Subcutaneous adipose tissue (tissue), 4 donors: ENCODE results near the gene MAP1B. TPM values are rescaled to one million over a fixed set of nuclear protein-coding genes. Genes with fewer than 3 reads are reported as not detected.

Source experiments
- total RNA-seq, 4 donors: library from RNA; depleted of rRNA; stranded (reverse); fragments of >200 nt; gene quantifications; one replicate each; pipeline ENCODE4 v1.1.0, GENCODE V29; 2016
- TF ChIP-seq, protein P1 (sequence below): fragments of 450-650 bp; IDR thresholded peaks from one replicate; pipeline ENCODE4 v1.5.1; 2016; ENCODE audit warnings: low read depth, mild to moderate bottlenecking, control low read depth, antibody characterized with exemption, moderate library complexity

The MAP1B gene
- total RNA-seq, 4 donors from 2014 or later, result 174 to 1,477 (median 584) TPM

GRCh38 chr5:72152545-72152944 is 45.3 kb downstream of the MAP1B start:
- TF ChIP-seq, protein P1, sequence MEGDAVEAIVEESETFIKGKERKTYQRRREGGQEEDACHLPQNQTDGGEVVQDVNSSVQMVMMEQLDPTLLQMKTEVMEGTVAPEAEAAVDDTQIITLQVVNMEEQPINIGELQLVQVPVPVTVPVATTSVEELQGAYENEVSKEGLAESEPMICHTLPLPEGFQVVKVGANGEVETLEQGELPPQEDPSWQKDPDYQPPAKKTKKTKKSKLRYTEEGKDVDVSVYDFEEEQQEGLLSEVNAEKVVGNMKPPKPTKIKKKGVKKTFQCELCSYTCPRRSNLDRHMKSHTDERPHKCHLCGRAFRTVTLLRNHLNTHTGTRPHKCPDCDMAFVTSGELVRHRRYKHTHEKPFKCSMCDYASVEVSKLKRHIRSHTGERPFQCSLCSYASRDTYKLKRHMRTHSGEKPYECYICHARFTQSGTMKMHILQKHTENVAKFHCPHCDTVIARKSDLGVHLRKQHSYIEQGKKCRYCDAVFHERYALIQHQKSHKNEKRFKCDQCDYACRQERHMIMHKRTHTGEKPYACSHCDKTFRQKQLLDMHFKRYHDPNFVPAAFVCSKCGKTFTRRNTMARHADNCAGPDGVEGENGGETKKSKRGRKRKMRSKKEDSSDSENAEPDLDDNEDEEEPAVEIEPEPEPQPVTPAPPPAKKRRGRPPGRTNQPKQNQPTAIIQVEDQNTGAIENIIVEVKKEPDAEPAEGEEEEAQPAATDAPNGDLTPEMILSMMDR, result no peak

GRCh38 chr5:72153551-72153950 is 46.3 kb downstream of the MAP1B start:
- TF ChIP-seq, protein P1, result no peak

DNA sequence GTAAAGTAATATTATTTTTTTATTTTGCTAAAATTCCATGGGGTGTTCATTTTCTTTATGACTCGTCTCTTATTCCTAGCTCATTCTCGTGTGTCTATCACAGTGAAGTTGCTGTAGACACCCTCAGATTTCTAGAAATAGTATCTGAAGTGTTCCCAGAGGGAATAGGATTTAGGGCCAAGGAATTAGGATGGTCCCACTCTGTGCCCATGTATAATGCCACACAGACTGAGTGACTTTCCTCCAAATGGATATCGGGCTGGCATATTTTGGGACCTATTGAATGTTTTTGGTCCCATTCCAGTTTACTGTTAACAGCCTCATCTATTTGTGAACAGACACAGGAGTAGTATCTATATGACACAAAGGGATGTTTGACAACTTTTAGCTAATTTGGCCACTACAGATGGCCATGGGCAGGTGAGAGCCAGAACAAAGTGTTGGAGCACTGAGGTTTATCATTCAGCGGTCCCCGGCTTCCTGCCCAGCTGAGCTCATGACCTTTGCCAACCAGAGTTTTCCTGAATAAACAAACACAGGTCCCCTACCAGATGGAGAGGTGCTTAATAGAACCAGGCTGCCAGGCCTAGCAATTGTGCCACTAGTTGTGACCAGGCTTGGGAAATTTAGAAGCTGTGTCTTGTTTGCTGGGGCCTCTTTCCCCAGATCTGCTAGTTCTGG is 46.9 kb downstream of the MAP1B start:
- TF ChIP-seq, protein P1, result no peak

GRCh38 chr5:72156946-72157624 is 49.8 kb downstream of the MAP1B start:
- TF ChIP-seq, protein P1, result no peak

DNA sequence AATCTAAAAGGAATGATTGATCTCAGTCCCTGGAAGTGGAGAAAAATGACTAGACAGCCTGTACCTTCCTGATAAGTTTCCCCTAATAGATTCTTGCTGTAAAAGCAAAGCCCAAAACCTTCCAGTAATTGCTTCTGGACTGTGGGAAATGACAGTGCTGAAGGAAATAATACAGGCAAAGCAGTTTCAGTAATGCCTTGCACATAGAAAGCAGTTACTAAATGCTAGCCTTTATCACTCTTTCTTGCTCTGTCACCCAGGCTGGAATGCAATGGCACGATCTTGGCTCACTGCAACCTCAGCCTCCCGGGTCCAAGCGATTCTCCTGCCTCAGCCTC is 50.3 kb downstream of the MAP1B start:
- TF ChIP-seq, protein P1, result no peak

DNA sequence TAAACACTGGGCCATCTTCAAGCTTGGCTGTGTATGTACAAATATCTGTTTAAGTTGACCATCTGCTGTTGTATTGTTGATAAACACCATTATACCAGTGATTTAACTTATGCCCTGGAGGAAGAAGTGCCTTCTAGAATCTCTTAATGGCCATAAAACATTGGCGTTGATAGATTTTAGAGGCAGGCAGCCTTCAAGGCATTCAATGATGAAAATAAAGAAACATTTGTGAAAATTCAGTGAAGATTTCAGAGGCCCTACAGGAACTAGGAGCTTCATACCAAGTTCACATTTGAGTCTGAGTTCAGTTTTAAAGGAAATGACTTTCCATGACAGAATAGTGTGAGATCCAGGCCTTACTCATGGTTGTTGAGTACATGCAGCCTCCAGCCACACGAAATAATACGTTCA is 52.2 kb downstream of the MAP1B start:
- TF ChIP-seq, protein P1, result no peak

DNA sequence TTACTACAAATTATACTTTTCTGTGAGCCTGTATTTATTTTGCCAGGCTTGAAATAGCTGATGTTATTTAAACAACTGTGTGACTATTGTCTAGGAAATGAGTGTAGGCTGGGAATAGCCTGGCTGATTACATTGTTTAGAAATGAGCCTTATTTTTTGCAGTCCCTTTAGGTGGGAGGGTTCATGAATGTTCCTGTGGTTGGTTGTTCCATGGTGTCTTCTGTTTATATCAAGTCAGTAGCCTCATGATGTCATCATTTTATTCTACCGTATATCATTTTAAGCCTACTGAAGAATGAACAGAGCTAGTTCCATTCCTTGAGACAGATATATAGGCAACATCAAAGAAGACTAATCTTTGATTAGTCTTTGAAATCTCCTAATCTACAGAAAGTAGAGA is 53.1 kb downstream of the MAP1B start:
- TF ChIP-seq, protein P1, result no peak
